RWPE2 (cell line): ENCODE measurements around the gene TRIP10.
"Not testable (repeated sequence)": the region's sequence is repeated elsewhere in the genome, so short reads cannot be mapped to it uniquely, and the experiment has no call there.

ENCODE experiments used
- ATAC-seq: fragments of 200-7000 bp; cut with Tn5 transposase; 3 replicates; pipeline ENCODE4 v1.9.1; 2021; ENCODE audit warnings: low read depth
- DNase-seq: peaks from one replicate; pipeline ENCODE4 v3.0.0-alpha.2; 2020; ENCODE audit warnings: low spot score
- H3K27ac ChIP-seq: fragments of 450-650 bp; 2 replicates; pipeline ENCODE4 v1.5.1; 2017; ENCODE audit warnings: mild to moderate bottlenecking; ENCODE audit not compliant: poor library complexity, severe bottlenecking
- H3K27me3 ChIP-seq: fragments of 250-450 bp; sonication (Bioruptor Pico); 2 replicates; pipeline ENCODE4 v1.5.1; 2021; ENCODE audit warnings: mild to moderate bottlenecking, moderate library complexity; ENCODE audit not compliant: insufficient read depth, poor library complexity, severe bottlenecking
- H3K36me3 ChIP-seq: fragments of 250-450 bp; sonication (Bioruptor Pico); 2 replicates; pipeline ENCODE4 v1.5.1; 2020; ENCODE audit warnings: low read depth, mild to moderate bottlenecking, moderate library complexity
- H3K4me1 ChIP-seq: fragments of 250-450 bp; sonication (Bioruptor Pico); 2 replicates; pipeline ENCODE4 v1.5.1; 2021; ENCODE audit warnings: mild to moderate bottlenecking, moderate library complexity; ENCODE audit not compliant: insufficient read depth, poor library complexity, severe bottlenecking
- H3K4me3 ChIP-seq: fragments of 250-450 bp; sonication (Bioruptor Pico); 2 replicates; pipeline ENCODE4 v1.5.1; 2021; ENCODE audit warnings: mild to moderate bottlenecking, moderate library complexity; ENCODE audit not compliant: severe bottlenecking
- H3K9me3 ChIP-seq: fragments of 250-450 bp; sonication (Bioruptor Pico); 2 replicates; pipeline ENCODE4 v1.5.1; 2021; ENCODE audit warnings: mild to moderate bottlenecking, moderate library complexity; ENCODE audit not compliant: severe bottlenecking
- CTCF ChIP-seq: fragments of 450-650 bp; IDR thresholded peaks from one replicate; pipeline ENCODE4 v1.5.1; 2017; ENCODE audit warnings: mild to moderate bottlenecking, moderate library complexity; ENCODE audit not compliant: poor library complexity, severe bottlenecking

TRIP10 gene

GRCh38 chr19:6794686-6795431 is 55.4 kb downstream of the TRIP10 start:
- no peaks in the 10 kb centered on the region for H3K9me3 ChIP-seq
- H3K36me3 ChIP-seq = no peaks in the 10 kb centered on the region
- no peak overlapping the region for H3K4me3 ChIP-seq
- H3K27ac ChIP-seq = no peak overlapping the region
- H3K4me1 ChIP-seq = no peaks in the 10 kb centered on the region
- no peak for TF ChIP-seq CTCF
- ATAC-seq = no peak
- no peak for DNase-seq
- H3K27me3 ChIP-seq = no peaks in the 10 kb centered on the region

- Histone ChIP-seq H3K4me1 (peaks cover 7% of the 10 kb centered on the region), H3K9me3 (no peaks in the 10 kb centered on the region), H3K27ac (no peak overlapping the region), H3K27me3 (no peaks in the 10 kb centered on the region), H3K4me3 (no peak overlapping the region), H3K36me3 (no peaks in the 10 kb centered on the region)
- DNase-seq = no peak
- no peak for TF ChIP-seq CTCF
- no peak for ATAC-seq
These were observed 56.8 kb downstream of the TRIP10 start for GRCh38 chr19:6796278-6796677.

GRCh38 chr19:6797646-6798045 is 58.2 kb downstream of the TRIP10 start:
- Histone ChIP-seq H3K36me3 (no peaks in the 10 kb centered on the region), H3K27ac (no peak overlapping the region), H3K4me1 (peaks cover 18% of the 10 kb centered on the region), H3K27me3 (no peaks in the 10 kb centered on the region), H3K9me3 (no peaks in the 10 kb centered on the region), H3K4me3 (no peak overlapping the region)
- no peak for TF ChIP-seq CTCF
- no peak for ATAC-seq
- no peak for DNase-seq

- not testable (repeated sequence) for DNase-seq, H3K36me3 ChIP-seq, H3K9me3 ChIP-seq, H3K27me3 ChIP-seq, H3K4me3 ChIP-seq, ATAC-seq
- peak overlapping the region; percentile 88 for H3K27ac ChIP-seq
- peaks cover 18% of the 10 kb centered on the region for H3K4me1 ChIP-seq
These were observed 60.8 kb downstream of the TRIP10 start for GRCh38 chr19:6800160-6800790.

- peak; percentile 79 for DNase-seq
- Histone ChIP-seq H3K4me3 (peak overlapping the region; percentile 19), H3K36me3 (no peaks in the 10 kb centered on the region), H3K27ac (peak overlapping the region; percentile 88), H3K27me3 (no peaks in the 10 kb centered on the region), H3K4me1 (peaks cover 18% of the 10 kb centered on the region), H3K9me3 (no peaks in the 10 kb centered on the region)
- peak; percentile 93 for ATAC-seq
- TF ChIP-seq CTCF = no peak
These were observed 61.6 kb downstream of the TRIP10 start for GRCh38 chr19:6800991-6801484.
